Thoracic aorta (tissue), 2 donors: ENCODE measurements around the gene IRF1. TPM values are rescaled to one million over a fixed set of nuclear protein-coding genes. Genes with fewer than 3 reads are reported as not detected.

Source experiments
- ATAC-seq: fragments of 150-250 bp; one replicate; pipeline ENCODE4 v1.8.0; 2017; ENCODE audit warnings: low read depth; ENCODE audit not compliant: insufficient number of reproducible peaks, low FRiP score
- DNase-seq: peaks from one replicate; pipeline ENCODE4 v3.0.0-alpha.2; 2020; ENCODE audit warnings: low spot score
- H3K27ac ChIP-seq, 2 donors: fragments of 200-600 bp; sonication (generic); 1 replicate in 1 of 2; 2 replicates in 1 of 2; pipeline ENCODE4 v1.5.1; 2016; ENCODE audit warnings: mild to moderate bottlenecking in 2 of 2, moderate library complexity in 2 of 2
- H3K27me3 ChIP-seq: fragments of 200-600 bp; sonication (generic); replicated peaks from 2 replicates; pipeline ENCODE4 v1.6.0; 2016; ENCODE audit warnings: mild to moderate bottlenecking; ENCODE audit not compliant: insufficient read depth
- H3K36me3 ChIP-seq: fragments of 200-600 bp; sonication (generic); one replicate; pipeline ENCODE4 v1.5.1; 2016
- H3K4me1 ChIP-seq, 2 donors: fragments of 200-600 bp; sonication (generic); 1 replicate in 1 of 2; 2 replicates in 1 of 2; pipeline versions ENCODE4 v1.5.1 to v1.6.0; 2016; ENCODE audit warnings: low read depth in 2 of 2, mild to moderate bottlenecking in 1 of 2; ENCODE audit not compliant: control insufficient read depth in 1 of 2
- H3K4me3 ChIP-seq: fragments of 200-600 bp; sonication (generic); 2 replicates; pipeline ENCODE4 v1.5.1; 2016; ENCODE audit warnings: mild to moderate bottlenecking
- H3K9me3 ChIP-seq: fragments of 200-600 bp; sonication (generic); 2 replicates; pipeline ENCODE4 v1.5.1; 2016
- CTCF ChIP-seq: fragments of 200-600 bp; sonication (generic); IDR thresholded peaks from one replicate; pipeline ENCODE4 v1.5.1; 2019; ENCODE audit warnings: antibody characterized with exemption
- total RNA-seq, 2 donors: library from RNA; depleted of rRNA; stranded (reverse); fragments of >200 nt; gene quantifications; one replicate each; pipeline versions ENCODE4 v1.1.0 to v1.2.3, GENCODE V29; 2016

Gene IRF1
- total RNA-seq, 2 donors from 2014 or later: 31.3 to 57.7 TPM

DNA sequence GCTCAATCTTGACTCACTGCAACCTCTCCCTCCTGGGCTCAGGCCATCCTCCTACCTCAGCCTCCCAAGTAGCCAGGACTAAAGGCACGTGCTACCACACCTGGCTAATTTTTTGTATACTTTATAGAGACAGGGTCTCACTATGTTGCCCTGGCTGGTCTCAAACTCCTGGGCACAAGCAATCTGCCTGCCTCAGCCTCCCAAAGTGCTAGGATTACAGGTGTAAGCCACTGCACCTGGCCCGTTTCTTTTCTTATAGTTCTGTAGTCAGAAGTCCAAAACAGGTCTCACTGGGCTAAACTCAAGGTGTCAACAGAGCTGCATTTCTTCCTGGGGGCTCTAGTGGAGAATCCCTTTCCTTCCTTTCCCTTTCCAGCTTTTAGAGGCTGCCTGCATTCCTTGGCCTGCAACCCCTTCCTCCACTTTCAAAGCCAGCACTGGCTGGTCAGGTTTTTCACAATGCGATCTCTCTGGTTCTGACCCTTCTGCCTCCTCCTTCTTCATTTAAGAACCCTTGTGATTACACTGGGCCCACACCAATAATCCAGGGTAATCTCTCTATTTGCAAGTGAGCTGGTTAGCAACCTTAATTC lies 16.3 kb downstream of the IRF1 start:
- ATAC-seq: no peak
- no peaks in the 10 kb centered on the region for H3K27me3 ChIP-seq
- DNase-seq: no peak
- no peaks in the 10 kb centered on the region for H3K9me3 ChIP-seq
- peaks cover 11 to 50% of the 10 kb centered on the region in 2 donors for H3K4me1 ChIP-seq
- H3K27ac ChIP-seq: peak overlapping the region in 1 of 2 donors; percentile 36
- no peak overlapping the region for H3K4me3 ChIP-seq
- H3K36me3 ChIP-seq: no peaks in the 10 kb centered on the region
- no peak for TF ChIP-seq CTCF

DNA sequence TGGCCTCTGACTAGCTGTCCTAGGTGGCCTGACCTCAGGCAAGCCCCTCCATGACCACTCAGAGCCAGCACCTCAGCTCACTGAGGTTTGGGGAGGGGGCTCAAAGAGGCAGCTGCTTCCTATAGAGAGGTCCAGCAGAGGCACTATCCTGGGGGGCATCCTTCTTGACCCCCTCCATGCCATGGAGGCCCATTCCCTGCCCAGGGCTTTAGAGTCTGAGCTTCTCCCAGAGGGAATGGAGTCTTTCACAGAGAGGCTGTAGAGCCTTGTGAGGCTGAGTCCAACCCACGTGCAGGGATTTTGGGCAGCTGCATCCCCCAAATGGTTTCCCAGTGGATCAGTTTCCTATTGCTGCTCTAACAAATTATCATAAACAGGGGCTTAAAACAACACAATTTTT lies 16.9 kb downstream of the IRF1 start:
- ATAC-seq: no peak
- no peaks in the 10 kb centered on the region for H3K9me3 ChIP-seq
- TF ChIP-seq CTCF: no peak
- no peaks in the 10 kb centered on the region for H3K27me3 ChIP-seq
- H3K36me3 ChIP-seq: no peaks in the 10 kb centered on the region
- H3K27ac ChIP-seq: peak overlapping the region in 1 of 2 donors; percentile 22
- no peak overlapping the region for H3K4me3 ChIP-seq
- DNase-seq: no peak
- peaks cover 11 to 44% of the 10 kb centered on the region in 2 donors for H3K4me1 ChIP-seq

- Histone ChIP-seq H3K27me3 (no peaks in the 10 kb centered on the region), H3K4me1 (peaks cover 8 to 39% of the 10 kb centered on the region in 2 donors), H3K9me3 (no peaks in the 10 kb centered on the region), H3K4me3 (no peak overlapping the region), H3K27ac (no peak overlapping the region), H3K36me3 (no peaks in the 10 kb centered on the region)
- ATAC-seq (no peak), DNase-seq (no peak)
- TF ChIP-seq CTCF: no peak
Observed at GRCh38 chr5:132473019-132473531, 17.5 kb downstream of the IRF1 start.

DNA sequence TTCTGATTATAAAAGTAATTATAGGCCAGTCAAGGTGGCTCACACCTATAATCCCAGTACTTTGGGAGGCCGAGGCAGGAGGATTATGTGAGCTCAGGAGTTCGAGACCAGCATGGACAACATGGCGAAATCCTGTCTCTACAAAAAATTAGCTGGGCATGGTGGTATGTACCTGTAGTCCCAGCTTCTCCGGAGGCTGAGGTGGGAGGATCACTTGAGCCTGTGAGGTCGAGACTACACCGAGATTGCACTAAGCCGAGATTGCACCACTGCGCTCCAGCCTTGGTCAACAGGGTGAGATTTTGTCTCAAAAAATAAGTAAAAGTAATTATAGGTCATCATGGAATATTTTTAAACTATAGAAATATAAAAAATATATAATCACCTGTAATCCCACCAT lies 18.1 kb downstream of the IRF1 start:
- Histone ChIP-seq H3K27ac (no peak overlapping the region), H3K9me3 (no peaks in the 10 kb centered on the region), H3K4me3 (no peak overlapping the region), H3K4me1 (peaks cover 3 to 32% of the 10 kb centered on the region in 2 donors), H3K36me3 (no peaks in the 10 kb centered on the region), H3K27me3 (no peaks in the 10 kb centered on the region)
- DNase-seq (no peak), ATAC-seq (no peak)
- no peak for TF ChIP-seq CTCF

- Histone ChIP-seq H3K4me3 (no peak overlapping the region), H3K27ac (no peak overlapping the region), H3K36me3 (no peaks in the 10 kb centered on the region), H3K27me3 (no peaks in the 10 kb centered on the region), H3K4me1 (peaks cover 3 to 30% of the 10 kb centered on the region in 2 donors), H3K9me3 (no peaks in the 10 kb centered on the region)
- no peak for DNase-seq
- ATAC-seq: no peak
- no peak for TF ChIP-seq CTCF
Observed at GRCh38 chr5:132471944-132472343, 18.6 kb downstream of the IRF1 start.
